Spleen (tissue), 7 donors: ENCODE data around the gene SLC17A5.

Experiments
- POLR2A ChIP-seq, 3 donors: fragments of 450-650 bp; IDR thresholded peaks; one replicate each; pipeline ENCODE4 v1.5.1; 2017; ENCODE audit warnings: antibody characterized with exemption in 3 of 3, mild to moderate bottlenecking in 1 of 3
- POLR2AphosphoS5 ChIP-seq, 3 donors: sonication (generic); formaldehyde crosslinking; IDR thresholded peaks; one replicate each; pipeline ENCODE4 v1.5.1; 2017; ENCODE audit warnings: antibody characterized with exemption in 3 of 3
- TF ChIP-seq, protein P1 (sequence below), 11 experiments: fragments of 200-600 bp in 7 of 11; fragments of 450-650 bp in 4 of 11; sonication (generic) in 4 of 11; IDR thresholded peaks in 8 of 11; conservative IDR thresholded peaks in 3 of 11; 1 replicate in 7 of 11; 2 replicates in 4 of 11; pipeline versions ENCODE4 v1.4.0 to v1.8.0; 2016 to 2021; ENCODE audit warnings: antibody characterized with exemption in 11 of 11, inconsistent platforms in 4 of 11, mild to moderate bottlenecking in 1 of 11
- donor health status: DM: no; HTN: no; CAD: no; lungs with moderate emphysema.
- donor health status: DM: no; HTN: no; CAD: no.
- donor health status: DM: no; HTN: no; CAD: no.

DNA sequence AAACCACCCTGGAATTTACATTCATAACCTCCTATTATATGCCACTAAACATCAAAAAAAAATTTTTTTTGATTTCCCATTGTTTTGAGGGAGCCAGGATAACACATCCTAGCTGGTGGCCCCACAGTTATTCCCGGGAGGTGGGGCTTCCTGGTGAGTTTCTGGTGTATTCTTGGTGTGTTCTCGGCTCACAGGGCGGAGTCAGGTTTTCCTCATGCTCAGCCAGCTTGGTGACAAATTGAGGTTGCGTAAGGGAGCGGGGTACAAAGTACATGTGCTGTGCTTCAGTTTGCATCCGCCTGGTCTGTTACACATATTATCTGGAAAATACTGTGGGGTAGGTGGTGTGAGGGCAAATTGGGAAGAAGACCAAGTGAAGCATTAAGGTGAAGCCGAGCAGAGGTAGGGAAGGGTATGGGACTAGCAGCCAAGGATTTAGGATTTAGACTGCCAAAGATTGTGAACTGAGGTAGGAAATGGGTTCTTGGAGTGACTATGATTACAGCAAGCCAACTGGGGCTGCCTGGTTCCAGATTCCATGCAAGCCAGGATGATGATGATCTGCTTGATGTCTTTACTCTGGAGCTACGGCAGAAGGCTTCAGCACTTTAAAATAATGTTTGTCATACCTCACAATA lies 86.7 kb downstream of the SLC17A5 start:
- TF ChIP-seq POLR2A (IDR thresholded peaks at IDR 0.05) = no peak
- no peak for TF ChIP-seq POLR2AphosphoS5 (IDR thresholded peaks at IDR 0.05)
- TF ChIP-seq, protein P1, sequence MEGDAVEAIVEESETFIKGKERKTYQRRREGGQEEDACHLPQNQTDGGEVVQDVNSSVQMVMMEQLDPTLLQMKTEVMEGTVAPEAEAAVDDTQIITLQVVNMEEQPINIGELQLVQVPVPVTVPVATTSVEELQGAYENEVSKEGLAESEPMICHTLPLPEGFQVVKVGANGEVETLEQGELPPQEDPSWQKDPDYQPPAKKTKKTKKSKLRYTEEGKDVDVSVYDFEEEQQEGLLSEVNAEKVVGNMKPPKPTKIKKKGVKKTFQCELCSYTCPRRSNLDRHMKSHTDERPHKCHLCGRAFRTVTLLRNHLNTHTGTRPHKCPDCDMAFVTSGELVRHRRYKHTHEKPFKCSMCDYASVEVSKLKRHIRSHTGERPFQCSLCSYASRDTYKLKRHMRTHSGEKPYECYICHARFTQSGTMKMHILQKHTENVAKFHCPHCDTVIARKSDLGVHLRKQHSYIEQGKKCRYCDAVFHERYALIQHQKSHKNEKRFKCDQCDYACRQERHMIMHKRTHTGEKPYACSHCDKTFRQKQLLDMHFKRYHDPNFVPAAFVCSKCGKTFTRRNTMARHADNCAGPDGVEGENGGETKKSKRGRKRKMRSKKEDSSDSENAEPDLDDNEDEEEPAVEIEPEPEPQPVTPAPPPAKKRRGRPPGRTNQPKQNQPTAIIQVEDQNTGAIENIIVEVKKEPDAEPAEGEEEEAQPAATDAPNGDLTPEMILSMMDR (IDR thresholded peaks at IDR 0.05 in 8 of 11, conservative IDR thresholded peaks at IDR 0.05 in 3 of 11) = no peak
